Upper lobe of left lung (tissue), 6 donors: ENCODE data around the gene TGOLN2. TPM values are rescaled to one million over a fixed set of nuclear protein-coding genes. Genes with fewer than 3 reads are reported as not detected.

ENCODE experiments used
- ATAC-seq, 2 donors: fragments of 200-7000 bp; cut with Tn5 transposase; one replicate each; pipeline ENCODE4 v1.9.1; 2022; ENCODE audit warnings: mild to moderate bottlenecking in 2 of 2, moderate library complexity in 2 of 2; ENCODE audit not compliant: low FRiP score in 2 of 2
- DNase-seq, 2 donors: peaks; one replicate each; pipeline ENCODE4 v3.0.0-alpha.2; 2019 to 2020
- H3K27ac ChIP-seq, 4 donors: fragments of 200-600 bp; sonication (generic); one replicate each; pipeline ENCODE4 v1.5.1; 2016 to 2019
- H3K27me3 ChIP-seq, 4 donors: fragments of 200-600 bp; sonication (generic); one replicate each; pipeline ENCODE4 v1.5.1; 2017 to 2019
- H3K36me3 ChIP-seq, 4 donors: fragments of 200-600 bp; sonication (generic); one replicate each; pipeline ENCODE4 v1.5.1; 2016 to 2019
- H3K4me1 ChIP-seq, 4 donors: fragments of 200-600 bp; sonication (generic); one replicate each; pipeline ENCODE4 v1.5.1; 2018 to 2019
- H3K4me3 ChIP-seq, 4 donors: fragments of 200-600 bp; sonication (generic); one replicate each; pipeline ENCODE4 v1.5.1; 2017 to 2019; ENCODE audit warnings: mild to moderate bottlenecking in 2 of 4, moderate library complexity in 1 of 4
- H3K9me3 ChIP-seq, 4 donors: fragments of 200-600 bp; sonication (generic); one replicate each; pipeline ENCODE4 v1.5.1; 2018 to 2019
- EP300 ChIP-seq, 4 donors: sonication (generic); formaldehyde crosslinking; IDR thresholded peaks; one replicate each; pipeline ENCODE4 v1.5.1; 2017; ENCODE audit warnings: antibody characterized with exemption in 4 of 4, control low read depth in 2 of 4
- POLR2A ChIP-seq, 4 donors: fragments of 450-650 bp; IDR thresholded peaks; one replicate each; pipeline ENCODE4 v1.5.1; 2016 to 2017; ENCODE audit warnings: antibody characterized with exemption in 4 of 4, mild to moderate bottlenecking in 2 of 4
- POLR2AphosphoS5 ChIP-seq, 2 donors: sonication (generic); formaldehyde crosslinking; IDR thresholded peaks; one replicate each; pipeline ENCODE4 v1.5.1; 2017; ENCODE audit warnings: antibody characterized with exemption in 2 of 2
- WGBS, 2 donors: methylation state at CpG; one replicate each; pipeline ENCODE4 v1.1.5; 2017 to 2018; 5-methylcytosine and 5-hydroxymethylcytosine counted together
- total RNA-seq, 6 donors: library from RNA; depleted of rRNA in 4 of 6; stranded (reverse); fragments of >200 nt in 4 of 6; gene quantifications; one replicate each; pipeline versions ENCODE4 v1.1.0 to v1.2.1, GENCODE V29; 2016 to 2021
- TF ChIP-seq, protein P1 (sequence below), 6 experiments: fragments of 450-650 bp in 4 of 6; fragments of 200-600 bp in 2 of 6; sonication (generic) in 2 of 6; IDR thresholded peaks; one replicate each; pipeline ENCODE4 v1.5.1; 2016 to 2019; ENCODE audit warnings: antibody characterized with exemption in 6 of 6
- donor health status: DM: no; HTN: no; CAD: no; lungs with moderate emphysema.
- donor health status: DM: no; HTN: yes; CAD: no; lungs with severe emphysema.

The TGOLN2 gene
- total RNA-seq, 6 donors from 2014 or later: 128 to 172 (median 147) TPM

DNA sequence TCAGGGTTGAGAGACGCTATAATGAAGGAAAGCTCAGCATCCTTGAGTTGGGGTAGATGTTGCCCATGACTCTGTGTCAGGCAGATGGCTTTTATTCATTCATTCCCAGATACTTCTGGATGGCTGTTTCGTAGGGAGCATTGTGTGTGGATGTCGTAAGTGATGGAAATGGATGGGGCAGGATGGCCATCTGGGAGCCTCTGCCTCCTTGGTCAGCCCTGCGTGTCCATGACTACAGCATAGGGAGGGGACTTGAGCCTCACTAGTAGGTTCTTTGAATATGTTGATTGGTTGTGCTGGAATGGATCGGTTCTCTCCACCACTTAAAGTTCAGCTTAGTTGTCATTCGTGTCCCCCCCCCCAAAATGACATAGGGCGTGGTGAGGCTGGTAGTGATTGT lies 44.9 kb downstream of the TGOLN2 start:
- Histone ChIP-seq H3K4me1 (peaks cover 3 to 11% (median 4%) of the 10 kb centered on the region in 4 donors), H3K27ac (no peak overlapping the region), H3K36me3 (peaks cover 0 to 3% (median 0%) of the 10 kb centered on the region in 4 donors), H3K4me3 (no peak overlapping the region), H3K27me3 (no peaks in the 10 kb centered on the region), H3K9me3 (no peaks in the 10 kb centered on the region)
- 92 to 94% methylated on average over 7 of the region's 7 CpGs for WGBS, 2 donors
- no peak for ATAC-seq
- TF ChIP-seq POLR2A (IDR thresholded peaks at IDR 0.05) (no peak), EP300 (IDR thresholded peaks at IDR 0.05) (no peak), POLR2AphosphoS5 (IDR thresholded peaks at IDR 0.05) (no peak)
- TF ChIP-seq, protein P1, sequence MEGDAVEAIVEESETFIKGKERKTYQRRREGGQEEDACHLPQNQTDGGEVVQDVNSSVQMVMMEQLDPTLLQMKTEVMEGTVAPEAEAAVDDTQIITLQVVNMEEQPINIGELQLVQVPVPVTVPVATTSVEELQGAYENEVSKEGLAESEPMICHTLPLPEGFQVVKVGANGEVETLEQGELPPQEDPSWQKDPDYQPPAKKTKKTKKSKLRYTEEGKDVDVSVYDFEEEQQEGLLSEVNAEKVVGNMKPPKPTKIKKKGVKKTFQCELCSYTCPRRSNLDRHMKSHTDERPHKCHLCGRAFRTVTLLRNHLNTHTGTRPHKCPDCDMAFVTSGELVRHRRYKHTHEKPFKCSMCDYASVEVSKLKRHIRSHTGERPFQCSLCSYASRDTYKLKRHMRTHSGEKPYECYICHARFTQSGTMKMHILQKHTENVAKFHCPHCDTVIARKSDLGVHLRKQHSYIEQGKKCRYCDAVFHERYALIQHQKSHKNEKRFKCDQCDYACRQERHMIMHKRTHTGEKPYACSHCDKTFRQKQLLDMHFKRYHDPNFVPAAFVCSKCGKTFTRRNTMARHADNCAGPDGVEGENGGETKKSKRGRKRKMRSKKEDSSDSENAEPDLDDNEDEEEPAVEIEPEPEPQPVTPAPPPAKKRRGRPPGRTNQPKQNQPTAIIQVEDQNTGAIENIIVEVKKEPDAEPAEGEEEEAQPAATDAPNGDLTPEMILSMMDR (IDR thresholded peaks at IDR 0.05): no peak
- DNase-seq: no peak

DNA sequence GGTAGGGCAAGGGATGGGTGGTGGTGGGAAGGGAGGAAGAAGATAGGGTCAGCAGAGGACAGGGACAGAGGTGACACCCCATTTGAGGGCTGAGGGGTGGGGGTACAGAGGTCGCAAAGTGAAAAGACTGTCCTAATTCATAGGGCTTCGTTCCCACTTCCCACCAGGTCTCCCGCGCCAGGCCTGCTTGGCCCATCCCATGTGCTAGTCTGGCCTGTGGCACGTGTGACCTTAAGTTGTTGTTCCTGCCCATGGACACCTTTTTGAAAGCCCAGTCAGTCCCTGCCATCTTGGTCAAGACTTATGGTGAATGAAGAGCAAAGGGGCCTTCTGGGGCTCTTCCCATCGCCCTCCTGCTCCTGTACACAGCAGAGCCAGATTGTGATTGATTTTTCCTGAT lies 46.2 kb downstream of the TGOLN2 start:
- Histone ChIP-seq H3K4me3 (no peak overlapping the region), H3K27ac (no peak overlapping the region), H3K4me1 (peaks cover 11 to 24% (median 14%) of the 10 kb centered on the region in 4 donors), H3K36me3 (peaks cover 0 to 3% (median 0%) of the 10 kb centered on the region in 4 donors), H3K9me3 (no peaks in the 10 kb centered on the region), H3K27me3 (no peaks in the 10 kb centered on the region)
- TF ChIP-seq, protein P1 (IDR thresholded peaks at IDR 0.05): no peak
- TF ChIP-seq POLR2AphosphoS5 (IDR thresholded peaks at IDR 0.05) (no peak), POLR2A (IDR thresholded peaks at IDR 0.05) (no peak), EP300 (IDR thresholded peaks at IDR 0.05) (no peak)
- 91 to 93% methylated on average over 6 of the region's 6 CpGs for WGBS, 2 donors
- no peak for DNase-seq
- ATAC-seq: no peak

DNA sequence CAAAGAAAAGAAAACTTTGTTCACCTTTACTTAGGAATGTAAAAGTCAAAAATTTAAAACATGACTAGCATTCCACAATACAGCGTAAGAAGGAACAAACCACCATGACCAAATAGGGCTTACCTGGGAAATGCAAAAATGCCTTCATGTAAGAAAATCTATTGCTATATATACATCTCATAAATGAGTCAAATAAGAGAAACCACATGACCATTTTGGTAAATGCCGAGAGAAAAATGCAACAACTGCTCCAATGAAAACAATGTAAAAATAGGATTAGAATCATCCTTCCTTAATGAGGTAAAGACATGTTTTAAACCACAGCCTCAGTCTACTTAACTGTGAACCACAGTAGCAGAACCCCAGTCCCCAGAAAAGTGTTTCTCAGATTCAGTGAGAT lies 49.4 kb downstream of the TGOLN2 start:
- TF ChIP-seq, protein P1 (IDR thresholded peaks at IDR 0.05): no peak
- no peak for TF ChIP-seq EP300 (IDR thresholded peaks at IDR 0.05)
- TF ChIP-seq POLR2AphosphoS5 (IDR thresholded peaks at IDR 0.05): no peak
- TF ChIP-seq POLR2A (IDR thresholded peaks at IDR 0.05): no peak
- Histone ChIP-seq H3K9me3 (no peaks in the 10 kb centered on the region), H3K27ac (peak overlapping the region in 1 of 4 donors; percentile 74), H3K4me1 (peaks cover 11 to 31% (median 17%) of the 10 kb centered on the region in 4 donors), H3K4me3 (no peak overlapping the region), H3K36me3 (no peaks in the 10 kb centered on the region), H3K27me3 (no peaks in the 10 kb centered on the region)
- DNase-seq (no peak), ATAC-seq (no peak)
- WGBS, 2 donors: 67 to 70% methylated on average over 2 of the region's 2 CpGs

DNA sequence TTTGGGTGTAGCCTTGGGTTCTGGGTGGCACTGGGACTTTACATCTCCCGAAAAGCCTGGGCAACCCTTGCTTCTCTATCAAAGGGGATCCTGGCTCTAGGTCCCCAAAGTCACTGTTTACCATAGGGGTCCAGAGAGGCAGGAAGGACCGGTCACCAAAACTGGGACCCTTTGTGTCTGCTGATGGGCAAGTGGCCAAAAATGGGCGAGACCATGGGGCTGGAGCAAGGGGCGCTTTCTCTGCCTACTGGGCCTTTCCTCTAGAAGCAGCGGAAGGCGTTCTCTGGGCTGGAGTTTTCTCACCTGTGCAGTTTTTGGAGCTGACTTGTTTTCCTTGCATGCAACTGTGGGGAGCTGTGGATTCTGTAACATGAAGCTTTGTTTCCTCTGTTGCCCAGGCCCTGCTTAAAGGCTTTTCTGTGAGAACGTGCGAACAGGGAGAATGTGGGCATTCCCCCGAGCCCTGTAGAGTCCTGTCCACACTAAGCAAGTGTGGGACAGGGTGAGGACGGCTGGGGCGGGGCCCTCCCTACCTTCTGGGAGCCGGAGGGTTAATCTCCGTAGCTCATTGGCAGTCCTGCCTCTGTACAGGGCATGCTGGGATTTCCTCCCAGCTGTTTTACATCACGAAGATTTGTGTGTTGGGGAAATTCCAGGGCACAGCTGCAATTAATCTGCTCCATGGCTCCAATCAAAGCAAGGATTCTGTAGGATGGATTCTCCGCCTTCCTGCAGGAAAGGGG lies 50.2 kb downstream of the TGOLN2 start:
- H3K9me3 ChIP-seq: no peaks in the 10 kb centered on the region
- TF ChIP-seq, protein P1 (IDR thresholded peaks at IDR 0.05): no peak
- peak in 1 of 2 donors; percentile 51 for TF ChIP-seq POLR2AphosphoS5 (IDR thresholded peaks at IDR 0.05)
- no peak for TF ChIP-seq EP300 (IDR thresholded peaks at IDR 0.05)
- no peaks in the 10 kb centered on the region for H3K36me3 ChIP-seq
- H3K27me3 ChIP-seq: no peaks in the 10 kb centered on the region
- WGBS, 2 donors: 53 to 90% methylated on average over 6 to 15 of the region's 15 CpGs
- H3K27ac ChIP-seq: peak overlapping the region; percentile 13 to 74 (median 48)
- no peak overlapping the region for H3K4me3 ChIP-seq
- peak; percentile 58 to 70 for ATAC-seq
- no peak for DNase-seq
- peaks cover 11 to 31% (median 17%) of the 10 kb centered on the region in 4 donors for H3K4me1 ChIP-seq
